Epidermal melanocyte (primary cell): ENCODE measurements around the gene RTN4R.
A peak's percentile ranks its signal among the peaks of the same experiment; 100 is the strongest.
"Not testable (repeated sequence)": the region's sequence is repeated elsewhere in the genome, so short reads cannot be mapped to it uniquely, and the experiment has no call there.

Source experiments
- DNase-seq: peaks from one replicate; pipeline ENCODE4 v3.0.0; 2011; ENCODE audit warnings: low spot score; ENCODE audit not compliant: insufficient read length

The RTN4R gene

DNA sequence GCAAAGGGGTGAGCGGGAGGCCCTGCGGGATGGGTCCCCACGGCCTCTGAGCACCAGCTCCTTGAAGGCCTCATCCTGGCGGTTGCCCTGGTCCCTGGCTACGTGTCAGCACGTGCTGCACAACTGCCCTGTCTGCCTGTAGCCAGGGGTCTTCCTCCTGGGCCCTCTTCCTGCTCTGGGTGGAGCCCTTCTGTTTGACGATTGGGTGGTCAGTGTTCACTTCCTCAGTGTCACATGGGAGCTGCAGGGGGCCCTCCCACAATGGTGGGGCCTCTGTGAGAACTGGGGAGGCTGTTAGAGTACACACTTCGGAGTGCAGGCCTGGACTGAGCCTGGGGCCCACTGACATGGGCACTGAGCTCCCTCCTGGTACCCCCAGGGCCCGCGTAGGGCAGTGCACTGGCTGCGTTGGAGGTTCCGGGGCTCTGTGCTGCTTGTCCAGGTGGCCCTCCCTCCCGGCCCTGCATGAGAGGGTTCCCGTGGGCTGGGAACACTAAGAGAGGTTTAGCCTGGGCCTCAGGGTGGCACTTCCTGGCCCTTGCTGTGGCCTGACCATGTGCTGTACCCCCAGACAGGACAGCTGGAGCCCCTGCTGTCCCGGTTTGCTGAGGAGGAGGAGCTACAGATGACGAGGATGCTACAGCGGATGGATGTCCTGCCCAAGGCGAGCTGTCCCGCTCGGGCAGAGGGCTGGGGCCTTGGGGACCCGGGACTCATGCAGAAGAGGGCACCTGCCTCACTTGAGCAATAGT is 38.0 kb upstream of the RTN4R start:
- DNase-seq = no peak

DNA sequence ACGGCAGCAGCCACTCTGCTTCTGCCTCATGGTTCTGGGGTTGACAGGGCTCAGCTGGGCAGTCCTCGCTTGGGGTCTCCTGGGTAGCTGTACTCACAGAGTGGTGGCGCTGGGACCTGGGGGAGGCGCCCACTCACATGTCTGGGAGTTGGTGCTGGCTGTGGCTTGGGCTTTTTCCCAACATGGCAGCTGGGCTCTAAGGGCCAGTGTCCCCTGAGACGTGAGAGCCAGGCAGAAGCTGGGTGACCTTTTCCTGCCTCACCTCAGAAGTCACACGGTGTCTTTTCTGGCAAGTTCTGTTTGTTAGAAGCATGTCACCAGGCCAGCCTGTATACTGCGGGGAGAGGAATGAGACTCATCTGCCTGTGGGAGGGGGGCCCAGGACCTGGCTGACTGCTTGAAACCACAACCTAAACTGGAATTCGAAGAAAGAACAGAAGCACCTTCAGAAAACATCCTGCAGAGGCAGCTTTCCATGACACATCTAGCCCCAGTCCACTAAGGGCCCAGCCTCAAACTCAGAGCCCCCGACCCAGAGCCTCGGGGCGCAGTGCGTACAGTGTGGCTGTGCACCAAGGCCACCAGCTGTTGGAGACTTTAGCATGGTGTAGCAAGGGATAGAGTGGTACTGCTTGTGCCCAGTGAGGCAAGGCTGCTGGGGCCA is 37.2 kb upstream of the RTN4R start:
- not testable (repeated sequence) for DNase-seq

DNA sequence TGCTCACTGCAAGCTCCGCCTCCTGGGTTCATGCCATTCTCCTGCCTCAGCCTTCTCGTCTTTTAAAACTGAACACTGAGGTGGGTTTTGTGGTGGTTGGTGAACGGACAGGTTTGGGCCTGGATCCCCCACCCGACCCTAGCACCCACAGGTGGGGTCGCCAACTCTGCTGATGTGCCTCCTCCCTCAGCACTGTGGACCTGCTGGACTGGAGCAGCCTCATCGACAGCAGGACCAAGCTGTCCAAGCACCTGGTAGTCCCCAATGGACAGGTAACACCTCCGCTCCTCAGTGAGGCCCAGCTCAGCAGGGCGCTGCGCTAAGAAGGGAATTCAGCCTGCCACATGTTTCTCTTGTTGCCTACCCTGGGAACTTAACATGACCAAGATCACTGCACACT is 36.5 kb upstream of the RTN4R start:
- no peak for DNase-seq

DNA sequence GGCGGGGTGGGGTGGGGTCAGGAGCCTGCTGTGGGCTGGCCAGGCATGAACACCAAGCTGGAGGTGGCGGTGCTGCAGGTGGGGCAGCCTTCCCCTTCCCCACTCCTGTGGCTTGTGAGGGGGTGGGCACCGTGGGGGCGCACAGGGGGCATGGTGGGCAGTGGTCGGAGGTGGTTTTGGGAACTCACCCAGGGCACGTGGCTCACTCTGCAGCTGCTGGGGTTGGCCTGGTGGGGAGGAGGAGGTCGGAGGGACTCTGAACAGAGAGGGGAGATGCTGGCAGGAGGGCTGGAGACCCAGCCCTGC is 35.1 kb upstream of the RTN4R start:
- DNase-seq = not testable (repeated sequence)

DNA sequence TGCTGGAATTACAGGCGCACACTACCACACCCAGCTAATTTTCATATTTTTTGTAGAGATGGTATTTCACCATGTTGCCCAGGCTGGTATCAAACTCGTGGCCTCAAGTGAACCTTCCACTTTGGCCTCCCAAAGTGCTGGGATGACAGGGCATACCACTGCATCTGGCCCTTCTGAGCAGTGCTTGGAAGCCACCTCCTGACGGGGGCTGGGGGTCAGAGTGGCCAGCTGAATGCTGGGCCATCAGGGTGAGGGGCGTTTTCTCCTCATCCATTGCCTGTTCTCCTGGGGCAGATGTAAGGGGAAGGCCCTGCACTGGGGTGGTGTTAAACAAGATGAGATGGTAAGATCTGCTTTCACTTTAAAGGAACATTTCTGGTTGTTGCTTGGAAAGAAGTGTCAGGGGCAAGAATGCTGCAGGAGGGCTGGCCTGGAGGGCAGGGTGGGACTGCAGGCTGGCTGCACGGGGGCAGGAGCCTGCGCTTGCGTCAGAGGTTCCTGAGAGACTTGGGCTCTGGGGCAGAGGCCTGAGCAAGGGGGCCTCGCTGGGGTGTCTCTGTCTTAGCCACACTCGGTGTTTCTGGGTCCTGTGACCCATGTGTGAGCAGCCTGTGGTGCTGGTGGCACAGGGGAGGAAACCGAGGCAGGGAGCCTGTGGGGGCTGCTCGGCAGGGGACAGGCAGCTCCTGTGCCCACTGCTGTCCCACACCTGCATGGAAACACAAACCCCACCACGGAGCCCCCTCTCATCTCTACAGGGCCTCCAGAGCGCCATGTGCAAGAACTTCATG is 34.5 kb upstream of the RTN4R start:
- no peak for DNase-seq

DNA sequence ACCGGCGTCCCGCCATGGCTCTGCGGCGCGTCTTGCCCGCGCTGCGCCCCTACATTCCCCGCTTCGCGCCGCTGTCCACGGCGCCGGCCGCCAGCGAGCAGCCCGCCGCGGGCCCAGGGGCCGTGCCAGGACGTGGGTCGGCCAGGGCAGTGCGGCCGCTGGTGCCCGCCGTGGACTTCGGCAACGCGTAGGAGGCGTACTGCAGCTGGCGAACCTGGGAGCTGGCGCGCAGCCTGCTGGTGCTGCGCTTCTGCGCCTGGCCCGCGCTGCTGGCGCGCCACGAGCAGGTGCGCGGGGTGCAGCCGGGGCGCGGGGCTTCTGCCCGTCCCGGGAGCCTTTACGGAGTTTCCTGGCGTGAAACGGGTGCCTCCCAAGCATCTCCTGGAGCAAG is 31.6 kb upstream of the RTN4R start:
- DNase-seq = no peak

DNA sequence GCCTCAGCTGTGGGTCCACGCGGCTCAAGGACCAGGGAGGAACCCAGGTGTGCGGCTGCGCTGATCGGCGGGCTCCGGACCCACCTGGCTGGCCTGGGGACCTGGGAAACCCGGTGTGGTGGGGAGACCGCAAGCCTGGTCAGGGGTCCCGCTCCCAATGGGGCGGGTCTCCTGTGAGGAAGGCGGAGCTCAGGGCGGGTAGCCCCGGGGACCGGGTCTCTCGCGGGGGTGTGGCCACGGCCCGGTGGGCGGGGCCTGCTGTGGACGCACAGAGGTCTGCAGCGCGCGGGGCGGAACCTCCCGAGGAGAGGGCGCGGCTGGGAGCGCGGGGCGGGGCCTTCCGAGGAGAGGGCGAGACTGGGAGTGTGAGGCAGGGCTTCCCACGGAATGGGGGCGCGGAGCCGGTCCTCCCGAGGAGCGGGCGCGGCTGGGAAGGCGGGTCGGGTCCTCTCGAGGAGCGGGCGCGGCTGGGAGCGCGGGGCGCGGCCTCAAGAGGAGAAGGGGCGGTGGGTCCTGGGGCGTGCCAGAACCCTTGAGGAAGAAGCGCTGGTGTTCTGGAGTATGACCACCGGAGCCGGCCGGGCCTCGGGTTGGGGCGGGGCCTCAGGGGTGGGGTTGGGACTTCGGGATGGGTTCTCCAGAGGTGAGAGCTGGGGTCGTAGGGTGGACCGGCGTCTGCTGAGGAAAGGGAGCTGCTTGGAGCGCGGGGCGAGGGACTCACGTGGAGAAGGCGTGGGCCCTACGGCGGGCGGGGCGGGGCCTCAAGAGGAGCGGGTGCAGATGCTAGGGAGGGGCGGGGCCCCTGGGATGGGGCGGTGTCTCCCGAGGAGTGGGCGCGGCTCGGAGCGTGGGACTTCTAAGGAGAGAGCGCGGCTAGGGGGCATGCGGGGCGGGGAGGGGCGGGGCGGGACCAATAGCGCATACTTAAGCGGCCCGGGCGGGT is 31.0 kb upstream of the RTN4R start:
- DNase-seq = peak; percentile 41

DNA sequence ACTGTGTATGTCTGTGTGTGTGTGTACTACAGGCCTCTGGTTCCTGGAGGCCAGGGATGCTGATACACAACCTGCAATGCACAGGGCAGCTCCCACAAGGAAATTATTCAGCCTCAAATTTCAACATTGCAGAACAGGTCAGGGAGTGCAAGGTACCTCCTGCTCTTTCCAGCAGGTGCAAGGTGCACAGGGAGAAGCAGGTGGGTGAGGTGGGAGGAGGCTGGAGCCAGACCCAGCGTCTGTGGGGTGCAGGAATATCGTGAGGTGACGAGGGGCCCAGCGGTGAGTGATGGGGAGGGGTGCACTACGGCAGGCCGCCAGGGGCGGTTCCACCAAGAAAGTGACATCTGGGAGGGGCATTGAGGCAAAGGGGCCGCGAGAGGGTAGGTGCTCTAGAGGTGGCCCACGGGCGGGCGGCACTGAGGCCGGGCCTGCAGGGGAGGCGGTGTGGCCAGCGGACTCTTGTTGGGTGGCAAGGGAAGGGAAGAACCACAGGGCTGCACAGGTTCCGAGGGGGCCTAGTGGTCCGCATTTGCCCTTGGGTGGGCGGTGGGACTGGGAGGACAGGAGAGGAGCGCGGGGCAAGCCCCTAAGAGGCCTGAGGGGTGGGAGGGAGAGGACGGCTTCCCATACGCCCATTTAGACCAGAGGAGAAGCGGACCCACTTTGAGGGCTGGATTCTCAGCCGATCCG is 30.1 kb upstream of the RTN4R start:
- no peak for DNase-seq

DNA sequence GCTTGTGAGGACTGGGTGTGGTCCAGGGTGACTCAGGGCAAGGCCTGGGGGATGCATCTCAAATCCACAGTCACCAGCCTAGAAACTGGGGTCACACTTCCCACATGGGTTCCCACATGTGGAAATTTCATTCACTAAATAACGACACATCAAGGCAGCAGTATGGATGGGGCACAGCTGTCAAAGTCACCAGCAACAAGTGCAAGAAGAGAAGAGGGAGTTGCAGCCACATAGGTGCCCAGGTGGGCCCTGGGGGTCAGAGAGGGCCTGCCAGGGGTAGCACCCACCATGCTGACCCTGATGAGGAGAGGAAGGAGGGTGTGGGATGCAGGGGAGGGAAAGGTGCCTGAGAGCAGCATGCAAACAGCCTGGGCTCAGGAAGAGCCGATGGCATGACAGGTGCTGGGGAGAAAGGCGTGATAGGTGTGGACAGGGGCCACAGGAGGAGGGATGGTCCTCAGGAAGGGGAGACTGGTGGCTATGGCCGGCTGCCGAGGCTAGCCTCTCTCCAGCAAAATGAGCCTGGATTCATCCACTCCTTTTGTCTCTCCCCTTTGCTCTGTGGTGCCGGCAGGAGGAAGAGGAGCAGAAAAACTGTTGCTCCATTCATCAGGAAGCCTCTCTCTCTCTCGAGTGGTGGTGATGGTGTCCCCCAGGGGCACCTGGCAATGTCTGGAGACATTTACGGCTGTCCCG is 29.4 kb upstream of the RTN4R start:
- no peak for DNase-seq

DNA sequence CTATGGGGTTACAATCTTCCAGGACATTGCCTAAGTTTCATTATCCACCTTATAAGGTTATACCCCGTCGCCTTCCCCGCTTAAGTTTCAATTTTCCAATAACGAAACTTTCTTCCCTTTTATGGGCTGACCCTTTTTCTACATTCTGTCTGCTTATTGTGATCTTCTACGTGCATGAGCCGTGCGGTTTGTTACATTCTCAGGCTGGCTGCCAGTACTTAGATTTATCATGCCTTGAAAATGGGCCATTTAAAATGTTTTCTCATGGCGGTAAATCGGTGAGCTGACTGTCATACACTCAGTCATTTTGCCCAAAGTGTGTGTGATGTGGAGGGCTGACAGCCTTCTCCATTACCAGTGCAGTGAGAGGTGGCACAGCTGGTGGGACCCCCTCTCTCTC is 28.5 kb upstream of the RTN4R start:
- no peak for DNase-seq

DNA sequence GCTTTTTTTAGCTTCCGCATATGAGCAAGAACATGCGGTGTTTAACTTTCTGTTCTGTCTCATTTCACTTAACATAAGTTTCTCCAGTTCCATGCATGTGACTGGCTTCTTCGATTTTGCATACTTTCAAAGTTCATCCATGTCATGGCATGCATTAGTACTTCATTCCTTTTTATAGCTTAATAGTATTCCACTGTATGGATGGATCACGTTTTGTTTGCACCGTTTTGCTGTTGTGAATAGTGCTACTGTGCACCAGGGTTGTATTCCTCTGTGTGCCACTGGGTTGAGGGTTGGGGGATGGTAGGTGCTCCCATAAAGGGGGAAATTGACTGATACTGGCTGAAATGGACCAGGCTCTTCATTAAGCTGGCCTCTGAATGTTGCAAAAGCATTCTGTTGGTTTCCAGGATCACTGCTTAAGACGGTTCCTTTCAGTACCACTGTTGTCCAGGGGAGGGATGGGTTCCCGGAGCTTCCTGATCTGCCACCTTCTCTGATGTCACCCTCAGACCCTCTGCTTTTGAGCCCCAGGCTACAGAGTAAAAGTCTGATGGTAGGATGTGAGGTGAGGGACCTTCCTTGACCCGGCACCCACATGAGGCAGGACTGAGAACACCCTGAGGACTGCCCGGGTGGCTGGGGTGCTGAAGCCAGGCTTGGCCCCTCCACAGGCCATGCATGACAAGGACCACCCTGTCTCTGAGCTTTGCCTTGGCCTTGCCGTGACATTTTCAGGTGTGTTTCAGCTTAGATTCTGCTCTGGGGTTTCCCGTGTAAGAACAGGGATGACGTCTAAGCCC is 27.3 kb upstream of the RTN4R start:
- DNase-seq = no peak

DNA sequence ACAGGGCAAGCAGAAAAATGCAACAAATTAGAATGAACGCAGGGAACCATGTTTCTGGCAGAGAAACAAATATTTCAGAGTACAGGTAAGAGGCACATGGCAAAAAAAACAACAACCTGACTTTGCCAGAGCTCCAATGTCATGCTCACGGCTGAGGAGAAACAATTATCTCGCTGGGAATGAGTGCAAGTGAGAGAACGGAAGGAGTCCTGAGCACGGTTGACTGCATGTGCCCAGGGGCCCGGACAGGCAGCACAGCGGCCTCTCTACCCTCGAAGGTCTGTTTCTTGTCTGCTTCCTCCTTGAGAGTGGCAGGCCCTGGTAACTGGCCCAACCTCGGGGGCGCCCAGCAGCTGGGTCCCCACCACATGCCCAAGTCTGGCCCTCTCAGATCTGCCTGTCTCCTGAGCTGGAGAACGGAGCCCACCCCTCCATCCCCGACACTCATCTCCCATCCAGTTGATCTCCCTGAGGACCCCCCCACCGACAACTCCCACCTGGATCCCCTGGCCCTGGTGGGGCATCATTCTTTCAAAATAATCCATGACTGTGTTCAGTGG is 24.6 kb upstream of the RTN4R start:
- no peak for DNase-seq

DNA sequence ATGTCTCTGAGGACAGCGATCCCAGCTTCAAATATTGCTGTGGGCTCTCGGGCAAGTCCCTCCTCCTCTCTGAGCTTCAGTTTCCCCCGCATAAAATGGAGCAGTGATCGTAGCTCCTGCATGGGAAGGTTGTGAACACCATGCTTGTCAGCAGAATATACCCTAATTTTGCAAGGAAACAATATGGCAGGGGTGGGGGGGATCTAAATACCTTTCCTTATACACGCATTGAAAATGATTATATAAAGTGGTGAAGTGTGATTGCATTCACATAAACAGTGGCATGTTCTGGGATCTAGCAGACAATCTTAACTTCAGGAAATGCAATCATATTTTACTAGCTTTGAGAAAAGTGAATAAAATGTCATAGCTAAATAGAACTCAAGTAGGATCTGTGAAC is 24.0 kb upstream of the RTN4R start:
- DNase-seq = no peak

DNA sequence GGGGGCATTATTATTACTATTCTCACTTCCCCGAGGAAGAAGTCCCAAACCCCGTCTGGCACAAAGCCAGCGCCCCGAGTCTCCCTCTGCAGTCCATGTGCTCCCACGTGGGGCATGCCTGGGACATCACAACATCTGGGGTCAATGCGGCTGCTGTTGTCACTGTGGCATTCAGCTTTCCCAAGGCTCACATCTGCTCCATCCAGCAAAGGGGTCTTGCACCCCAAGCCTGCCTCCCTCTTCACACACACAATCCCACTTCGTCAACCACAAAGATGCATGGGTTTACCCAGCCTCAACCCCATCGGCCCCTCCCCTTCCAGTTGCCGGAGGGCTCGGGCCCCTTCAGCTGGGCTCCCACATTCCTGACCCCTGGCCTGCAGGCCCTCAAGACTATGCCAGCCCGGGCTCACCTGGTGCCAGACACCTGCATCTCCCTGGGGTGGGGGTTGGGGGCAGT is 23.5 kb upstream of the RTN4R start:
- no peak for DNase-seq

DNA sequence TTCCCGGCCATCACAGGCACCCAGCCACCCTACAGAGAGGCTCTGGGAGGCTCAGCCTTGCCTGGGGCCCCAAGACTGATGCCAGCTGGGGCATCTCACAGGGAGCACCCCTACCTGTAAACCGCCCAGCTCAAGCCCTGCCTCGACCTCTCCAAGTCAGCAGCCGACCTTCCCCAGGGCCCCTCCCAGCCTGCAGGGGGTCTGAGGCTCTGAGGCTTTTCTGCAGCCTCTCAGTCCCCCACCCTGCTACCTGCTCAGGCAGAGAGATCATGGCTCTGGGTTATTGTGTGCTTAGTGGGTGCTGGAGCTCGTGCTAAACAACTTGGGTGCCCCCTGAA is 23.1 kb upstream of the RTN4R start:
- no peak for DNase-seq

DNA sequence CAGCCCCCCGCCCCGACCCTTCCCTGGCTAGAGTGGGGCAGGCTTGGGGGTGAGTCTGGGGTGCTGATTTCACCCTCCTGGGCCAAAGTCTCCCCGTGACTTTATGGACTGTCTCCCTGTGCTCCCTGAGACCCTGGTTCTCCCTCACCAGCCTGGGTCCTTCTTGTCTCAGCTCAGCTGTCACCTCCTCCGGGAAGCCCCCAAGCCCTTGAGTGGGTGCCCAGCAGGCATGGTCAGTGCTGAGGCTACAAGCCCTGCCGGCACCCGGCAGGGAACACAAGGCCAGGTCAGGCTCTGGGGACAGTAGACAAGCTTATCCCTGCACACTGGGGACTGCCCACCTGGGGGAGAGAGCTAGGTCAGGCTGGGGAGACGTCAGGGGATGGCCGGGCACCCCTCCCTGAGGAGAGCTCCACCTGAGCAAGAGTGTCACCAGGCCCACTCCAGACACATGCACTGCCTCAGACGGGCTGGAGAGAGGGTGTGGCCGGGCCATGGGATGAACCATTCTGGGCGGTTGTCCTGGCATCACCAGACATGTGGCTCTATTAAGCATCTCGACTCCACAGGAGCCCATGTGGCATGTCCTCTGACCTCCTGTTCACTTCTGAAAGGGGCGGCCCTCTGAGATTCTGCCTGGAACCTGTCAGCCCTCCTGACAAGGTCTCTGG is 22.6 kb upstream of the RTN4R start:
- no peak for DNase-seq

DNA sequence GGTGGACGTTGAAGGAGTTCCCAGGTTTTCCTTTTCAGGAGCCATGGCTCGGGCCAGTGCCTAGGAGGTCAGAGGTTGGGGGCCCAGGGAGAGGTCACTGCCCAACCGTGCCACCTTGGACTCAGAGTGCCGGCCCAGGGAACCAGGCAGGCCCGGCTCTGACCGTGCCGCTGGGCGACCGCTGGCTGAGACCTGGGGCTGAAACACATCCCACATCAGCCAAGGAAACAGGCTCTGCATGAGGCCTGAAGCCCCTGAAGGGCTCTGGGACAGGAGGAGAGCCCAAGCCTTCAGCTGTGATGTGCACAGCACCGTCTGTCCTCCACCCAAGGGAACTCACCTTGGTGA is 21.9 kb upstream of the RTN4R start:
- DNase-seq = no peak

DNA sequence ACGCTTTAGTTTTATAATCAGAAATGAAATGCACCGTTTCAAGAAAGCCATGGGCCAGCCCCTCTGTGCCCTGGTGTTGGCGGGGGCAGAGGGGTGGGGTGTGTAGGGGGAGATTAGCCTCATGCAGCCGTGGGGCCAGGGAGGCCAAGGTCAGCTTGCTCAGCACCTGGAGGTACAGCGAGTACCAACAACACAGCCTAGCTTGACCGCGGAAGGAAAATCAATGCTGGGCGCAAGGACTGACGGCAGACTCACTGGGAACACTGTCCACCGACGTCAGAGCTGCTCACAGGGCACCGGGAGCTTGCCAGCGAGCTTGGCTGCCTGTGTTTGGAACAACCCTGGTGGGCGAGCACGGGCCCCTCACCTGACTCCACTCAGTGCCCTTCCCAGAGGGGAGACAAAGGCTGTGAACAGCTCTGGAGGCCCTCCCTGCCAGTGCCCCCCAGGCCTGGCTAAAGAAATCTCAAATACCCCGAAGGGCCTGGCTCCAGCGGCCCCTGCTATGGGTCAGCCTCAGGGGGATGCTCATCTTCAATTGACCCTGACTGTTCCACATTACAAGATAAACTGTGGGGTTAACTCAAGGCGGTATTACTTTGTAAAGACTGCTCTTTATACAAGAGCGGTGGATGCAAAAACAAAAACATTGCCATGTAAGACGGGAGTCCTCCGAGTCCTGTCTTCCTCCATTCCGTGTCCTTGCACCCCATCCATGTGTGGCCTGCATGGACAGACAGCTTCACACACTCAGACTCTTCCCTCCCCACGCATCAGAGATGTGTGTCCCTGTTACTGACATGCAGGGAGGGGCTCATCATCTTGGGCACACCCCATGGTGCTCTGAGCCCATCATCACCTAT is 21.3 kb upstream of the RTN4R start:
- DNase-seq = not testable (repeated sequence)
